MV-4-11 (cell line): ENCODE results near the gene CDK7.
A peak's percentile ranks its signal among the peaks of the same experiment; 100 is the strongest.

ENCODE experiments used
- DNase-seq: peaks from one replicate; lab custom pipeline; 2025; lab: John Stamatoyannopoulos, UW

The CDK7 gene

GRCh38 chr5:69293882-69294281 is 59.2 kb downstream of the CDK7 start:
- DNase-seq = no peak

GRCh38 chr5:69295088-69295754 is 60.5 kb downstream of the CDK7 start:
- DNase-seq = no peak

- DNase-seq = no peak
These were observed 64.9 kb downstream of the CDK7 start for GRCh38 chr5:69299625-69300024.

DNA sequence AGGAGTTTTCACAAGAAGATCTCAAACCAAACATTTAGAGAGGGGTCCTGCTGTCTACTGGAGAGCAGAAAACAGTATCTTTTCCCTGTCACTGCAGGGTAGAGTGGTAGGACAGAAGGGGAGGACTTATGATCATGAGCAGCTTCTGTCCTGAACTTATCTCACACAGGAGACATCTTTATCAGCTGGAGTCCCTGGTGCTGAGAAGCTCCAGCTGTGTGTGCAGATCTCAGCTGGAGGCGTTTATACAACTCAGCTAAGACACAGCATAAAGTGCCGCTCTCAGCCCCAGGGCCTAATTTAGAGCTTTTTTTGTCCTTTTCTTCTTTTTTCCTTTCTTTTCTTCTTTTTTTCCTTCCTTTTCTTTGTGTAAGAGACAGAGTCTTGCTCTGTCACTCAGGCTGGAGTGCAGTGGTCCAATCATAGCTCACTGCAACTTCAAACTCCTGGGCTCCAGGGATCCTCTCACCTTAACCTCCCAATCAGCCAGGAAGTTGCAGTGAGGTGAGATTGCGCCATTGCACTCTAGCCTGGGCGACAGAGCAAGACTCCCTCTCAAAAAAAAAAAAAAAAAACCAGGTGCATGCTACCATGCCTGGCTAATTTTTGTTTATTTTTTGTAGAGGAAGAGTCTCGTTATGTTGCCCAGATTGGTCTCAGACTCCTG is 66.0 kb downstream of the CDK7 start:
- no peak for DNase-seq

DNA sequence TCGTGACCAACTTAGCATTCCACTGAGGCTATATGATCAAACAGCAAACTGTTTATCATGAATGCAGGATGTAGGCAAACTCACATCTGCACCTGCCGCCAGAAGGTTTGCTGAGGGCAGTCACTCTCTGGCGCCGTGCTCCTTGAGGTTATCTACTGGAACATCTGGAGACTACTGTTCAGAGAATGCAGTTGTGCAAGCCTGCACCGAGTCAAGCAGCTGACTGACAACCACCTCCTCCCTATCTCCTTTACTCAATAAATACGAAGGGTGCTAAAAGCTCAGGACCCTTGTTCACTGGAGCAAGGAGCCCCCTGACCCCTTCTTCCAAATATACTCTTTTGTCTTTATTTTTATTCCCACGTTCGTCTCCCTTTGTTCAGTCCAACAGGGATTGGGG is 70.8 kb downstream of the CDK7 start:
- no peak for DNase-seq

- DNase-seq = no peak
These were observed 73.4 kb downstream of the CDK7 start for GRCh38 chr5:69308046-69308553.

DNA sequence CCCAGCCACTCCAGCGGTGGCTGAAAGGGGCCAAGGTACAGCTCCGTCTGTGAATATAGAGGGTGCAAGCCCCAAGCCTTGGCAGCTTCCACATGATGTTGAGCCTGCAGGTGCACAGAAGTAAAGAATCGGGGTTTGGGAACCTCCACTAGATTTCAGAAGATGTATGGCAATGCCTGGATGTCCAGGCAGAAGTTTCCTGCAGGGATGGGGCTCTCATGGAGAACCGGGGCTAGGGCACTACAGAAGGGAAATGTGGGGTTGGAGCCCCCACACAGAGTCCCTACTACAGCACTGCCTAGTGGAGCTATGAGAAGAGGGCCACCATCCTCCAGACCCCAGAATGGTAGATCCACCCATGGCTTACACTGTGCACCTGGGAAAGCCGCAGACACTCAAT is 74.7 kb downstream of the CDK7 start:
- DNase-seq = no peak

- DNase-seq = peak; percentile 14
These were observed 77.9 kb downstream of the CDK7 start for GRCh38 chr5:69312459-69313160.

- no peak for DNase-seq
These were observed 78.7 kb downstream of the CDK7 start for GRCh38 chr5:69313428-69313827.

DNA sequence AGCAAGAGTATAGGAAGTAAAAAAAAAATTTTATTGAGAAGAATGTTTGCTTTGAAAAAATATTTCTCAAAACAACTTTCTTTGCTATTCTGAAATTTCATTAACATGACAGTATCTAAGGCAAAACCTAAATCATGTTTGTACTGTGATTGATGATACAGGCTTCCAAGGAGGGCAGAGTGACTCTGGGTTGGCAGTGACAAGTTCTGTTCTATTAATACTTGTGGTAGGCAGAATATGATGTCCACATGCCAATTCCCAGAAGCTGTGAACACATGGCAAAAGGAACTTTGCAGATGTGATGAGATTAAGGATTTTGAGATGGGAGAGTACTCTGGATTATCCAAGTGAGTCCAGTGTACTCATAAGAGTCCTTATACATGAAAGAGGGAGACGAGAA is 81.3 kb downstream of the CDK7 start:
- DNase-seq = no peak

DNA sequence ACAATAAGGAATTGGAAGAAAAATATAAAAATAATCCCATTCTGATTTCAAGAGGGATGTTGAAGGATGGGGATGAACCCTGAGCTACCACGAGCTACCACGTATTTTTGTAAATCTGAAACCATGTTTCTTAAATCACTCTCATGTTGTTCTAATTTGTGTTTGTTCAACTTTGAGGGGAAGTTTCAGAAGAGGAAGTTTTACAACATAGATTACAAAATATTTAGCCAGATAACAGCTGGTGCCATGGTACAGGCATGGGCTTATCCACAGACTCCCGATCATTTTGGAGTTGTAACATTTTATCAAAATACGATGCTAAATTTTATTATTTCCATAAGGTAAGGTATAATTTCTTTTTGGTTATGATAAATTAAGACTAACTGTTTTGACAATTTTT is 82.7 kb downstream of the CDK7 start:
- DNase-seq = peak; percentile 53

GRCh38 chr5:69326365-69326764 is 91.7 kb downstream of the CDK7 start:
- no peak for DNase-seq
